ENCODE results near the gene CTSF. TPM values are rescaled to one million over a fixed set of nuclear protein-coding genes. Genes with fewer than 3 reads are reported as not detected.

CTSF gene
- total and polyA plus RNA-seq, 12 donors: 37.0 to 264 (median 133) TPM

DNA sequence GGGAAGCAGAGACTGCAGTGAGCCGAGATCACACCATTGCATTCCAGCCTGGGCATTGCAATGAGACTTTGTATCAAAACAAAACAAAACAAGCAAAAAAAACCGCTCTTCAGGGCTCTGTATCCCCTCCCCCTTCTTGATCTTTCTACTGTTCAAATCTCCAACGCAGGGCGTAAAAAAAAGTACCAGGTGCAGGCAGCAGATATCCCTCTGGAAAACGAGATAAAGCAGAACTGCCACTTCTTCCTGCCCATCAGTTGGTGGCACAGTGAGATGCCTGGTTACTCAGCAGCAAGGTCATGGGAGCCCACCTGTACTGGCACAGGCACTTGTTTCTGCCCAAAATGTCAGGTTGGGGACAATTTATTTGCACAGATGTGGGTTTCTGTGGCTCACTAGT is 35.7 kb upstream of the CTSF start:
- H3K27me3 ChIP-seq: no peaks in the 10 kb centered on the region
- TF ChIP-seq, protein P1, sequence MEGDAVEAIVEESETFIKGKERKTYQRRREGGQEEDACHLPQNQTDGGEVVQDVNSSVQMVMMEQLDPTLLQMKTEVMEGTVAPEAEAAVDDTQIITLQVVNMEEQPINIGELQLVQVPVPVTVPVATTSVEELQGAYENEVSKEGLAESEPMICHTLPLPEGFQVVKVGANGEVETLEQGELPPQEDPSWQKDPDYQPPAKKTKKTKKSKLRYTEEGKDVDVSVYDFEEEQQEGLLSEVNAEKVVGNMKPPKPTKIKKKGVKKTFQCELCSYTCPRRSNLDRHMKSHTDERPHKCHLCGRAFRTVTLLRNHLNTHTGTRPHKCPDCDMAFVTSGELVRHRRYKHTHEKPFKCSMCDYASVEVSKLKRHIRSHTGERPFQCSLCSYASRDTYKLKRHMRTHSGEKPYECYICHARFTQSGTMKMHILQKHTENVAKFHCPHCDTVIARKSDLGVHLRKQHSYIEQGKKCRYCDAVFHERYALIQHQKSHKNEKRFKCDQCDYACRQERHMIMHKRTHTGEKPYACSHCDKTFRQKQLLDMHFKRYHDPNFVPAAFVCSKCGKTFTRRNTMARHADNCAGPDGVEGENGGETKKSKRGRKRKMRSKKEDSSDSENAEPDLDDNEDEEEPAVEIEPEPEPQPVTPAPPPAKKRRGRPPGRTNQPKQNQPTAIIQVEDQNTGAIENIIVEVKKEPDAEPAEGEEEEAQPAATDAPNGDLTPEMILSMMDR (IDR thresholded peaks at IDR 0.05): no peak
- no peak for TF ChIP-seq POLR2A (IDR thresholded peaks at IDR 0.05)
- H3K27ac ChIP-seq: no peak overlapping the region
- H3K4me1 ChIP-seq (replicated peaks in 1 of 2): peaks cover 23 to 30% of the 10 kb centered on the region in 2 donors
- WGBS, 4 donors: 90 to 91% (median 90%) methylated on average over 5 of the region's 5 CpGs
- H3K9me3 ChIP-seq (replicated peaks in 1 of 3): no peaks in the 10 kb centered on the region
- intact Hi-C loops (cut with DNase I): no loop called here
- no peak overlapping the region for H3K4me3 ChIP-seq
- DNase-seq: no peak
- H3K36me3 ChIP-seq (replicated peaks in 1 of 2): peaks cover 0 to 33% of the 10 kb centered on the region in 2 donors

DNA sequence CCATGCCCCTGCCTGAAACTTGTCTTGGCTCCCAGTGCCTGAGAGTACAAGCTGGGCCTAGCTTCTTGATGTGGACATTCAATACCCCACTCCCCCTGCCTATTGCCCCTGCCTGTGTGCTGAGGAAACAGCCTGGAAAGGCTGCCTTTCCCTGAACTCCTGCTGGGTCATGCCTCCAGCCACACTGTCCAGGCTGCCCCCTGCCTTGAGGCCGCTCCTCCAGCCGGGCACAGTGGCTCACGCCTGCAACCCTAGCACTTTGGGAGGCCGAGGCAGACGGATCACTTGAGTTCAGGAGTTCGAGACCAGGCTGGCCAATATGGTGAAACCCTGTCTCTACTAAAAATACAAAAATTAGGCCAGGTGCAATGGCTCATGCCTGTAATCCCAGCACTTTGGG is 34.7 kb upstream of the CTSF start:
- no peak overlapping the region for H3K4me3 ChIP-seq
- TF ChIP-seq POLR2A (IDR thresholded peaks at IDR 0.05): no peak
- TF ChIP-seq, protein P1 (IDR thresholded peaks at IDR 0.05): no peak
- peaks cover 25 to 32% of the 10 kb centered on the region in 2 donors for H3K4me1 ChIP-seq (replicated peaks in 1 of 2)
- peak overlapping the region in 1 of 5 donors; percentile 31 for H3K27ac ChIP-seq
- no peaks in the 10 kb centered on the region for H3K27me3 ChIP-seq
- H3K36me3 ChIP-seq (replicated peaks in 1 of 2): peaks cover 0 to 33% of the 10 kb centered on the region in 2 donors
- intact Hi-C loops (cut with DNase I): no loop called here
- no peaks in the 10 kb centered on the region for H3K9me3 ChIP-seq (replicated peaks in 1 of 3)
- WGBS, 4 donors: 92 to 96% (median 93%) methylated on average over 4 to 6 of the region's 6 CpGs
- DNase-seq: no peak

DNA sequence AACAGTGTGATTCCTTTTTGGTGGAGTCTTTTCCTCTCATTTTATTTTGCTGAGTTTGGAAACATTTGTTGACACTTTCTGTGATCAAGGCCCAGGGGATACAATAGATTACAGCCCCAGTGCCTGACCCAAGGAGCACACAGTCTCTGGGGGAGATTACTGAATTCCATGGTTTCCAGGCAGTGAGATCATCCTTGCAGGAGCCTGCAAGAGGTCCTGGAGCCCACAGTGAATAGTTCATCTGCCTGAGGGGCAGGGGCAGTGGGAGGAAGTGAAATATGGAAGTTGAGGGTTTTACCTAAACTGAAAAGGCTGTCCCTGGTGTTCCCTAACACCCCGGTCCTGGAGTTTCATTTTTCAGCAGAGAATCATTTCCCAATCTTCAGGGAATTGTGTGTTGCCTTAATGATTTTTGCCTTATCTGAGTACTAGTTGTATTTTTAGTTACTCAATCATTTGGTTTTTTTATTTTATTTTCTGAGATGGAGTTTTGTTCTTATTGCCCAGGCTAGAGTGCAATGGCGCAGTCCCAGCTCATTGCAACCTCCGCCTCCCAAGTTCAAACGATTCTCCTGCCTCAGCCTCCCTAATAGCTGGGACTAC is 32.3 kb upstream of the CTSF start:
- Histone ChIP-seq H3K4me3 (no peak overlapping the region), H3K36me3 (replicated peaks in 1 of 2) (peaks cover 0 to 27% of the 10 kb centered on the region in 2 donors), H3K4me1 (replicated peaks in 1 of 2) (peaks cover 14 to 18% of the 10 kb centered on the region in 2 donors), H3K27me3 (no peaks in the 10 kb centered on the region), H3K27ac (no peak overlapping the region), H3K9me3 (replicated peaks in 1 of 3) (no peaks in the 10 kb centered on the region)
- no peak for DNase-seq
- intact Hi-C loops (cut with DNase I): no loop called here
- TF ChIP-seq, protein P1 (IDR thresholded peaks at IDR 0.05): no peak
- TF ChIP-seq POLR2A (IDR thresholded peaks at IDR 0.05): no peak
- 83 to 89% (median 86%) methylated on average over 4 of the region's 4 CpGs for WGBS, 4 donors

DNA sequence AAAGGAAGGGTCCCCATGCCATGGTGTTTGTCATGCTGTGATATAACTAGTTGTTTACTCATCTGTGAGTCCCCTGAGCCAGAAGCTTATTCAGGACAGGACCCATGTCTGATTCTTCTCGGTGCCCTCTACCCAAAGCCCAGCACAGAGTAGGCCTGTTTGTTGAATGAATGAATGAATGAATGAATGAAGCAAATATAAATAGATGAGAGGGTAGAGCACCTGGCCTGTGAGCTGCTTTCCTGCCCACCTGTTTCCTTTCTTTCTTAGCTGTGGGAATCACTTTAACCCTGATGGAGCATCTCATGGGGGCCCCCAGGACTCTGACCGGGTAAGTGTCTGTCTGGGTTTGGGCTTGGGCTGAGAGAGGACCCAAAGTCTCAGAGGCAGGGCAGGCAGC is 31.8 kb upstream of the CTSF start:
- 85 to 90% (median 88%) methylated on average over 2 of the region's 2 CpGs for WGBS, 4 donors
- intact Hi-C loops (cut with DNase I): no loop called here

More for the DNA sequence above, 31.8 kb upstream of the CTSF start:
- no peak for DNase-seq
- Histone ChIP-seq H3K4me3 (no peak overlapping the region), H3K9me3 (replicated peaks in 1 of 3) (no peaks in the 10 kb centered on the region), H3K27ac (no peak overlapping the region), H3K4me1 (replicated peaks in 1 of 2) (peaks cover 14 to 23% of the 10 kb centered on the region in 2 donors), H3K27me3 (no peaks in the 10 kb centered on the region), H3K36me3 (replicated peaks in 1 of 2) (peaks cover 0 to 22% of the 10 kb centered on the region in 2 donors)
- TF ChIP-seq, protein P1 (IDR thresholded peaks at IDR 0.05): no peak
- no peak for TF ChIP-seq POLR2A (IDR thresholded peaks at IDR 0.05)
